Stimulated activated CD8-positive, alpha-beta memory T cell treated with anti-CD3 and anti-CD28 coated beads, Interleukin-12 subunit alpha, Interleukin-12 subunit beta, amount 100 ng/mL, for 24 hours (primary cell): ENCODE data around the gene SF3B4.
"Not testable (repeated sequence)": the region's sequence is repeated elsewhere in the genome, so short reads cannot be mapped to it uniquely, and the experiment has no call there.

Experiments
- DNase-seq: peaks from one replicate; pipeline ENCODE4 v3.0.0-alpha.2; 2020; ENCODE audit errors: extremely low read depth

SF3B4 gene

GRCh38 chr1:149927563-149928400, at the start of gene SF3B4:
Gene SF3B4 (minus strand): TSS chr1:149927803. CDS start chr1:149927759, 44 bp downstream.
- peak; percentile 89 for DNase-seq

- no peak for DNase-seq
Observed at GRCh38 chr1:149977345-149977744, 49.7 kb upstream of the SF3B4 start.

- DNase-seq, result no peak
Observed at GRCh38 chr1:149972547-149972946, 44.9 kb upstream of the SF3B4 start.

GRCh38 chr1:149967646-149968045, 40.0 kb upstream of the SF3B4 start:
- no peak for DNase-seq

GRCh38 chr1:149967041-149967440, 39.4 kb upstream of the SF3B4 start:
- no peak for DNase-seq

GRCh38 chr1:149966405-149966804, 38.8 kb upstream of the SF3B4 start:
- no peak for DNase-seq

- DNase-seq, result no peak
Observed at GRCh38 chr1:149965440-149965839, 37.8 kb upstream of the SF3B4 start.

GRCh38 chr1:149963358-149963757, 35.8 kb upstream of the SF3B4 start:
- DNase-seq, result no peak

GRCh38 chr1:149962736-149963135, 35.1 kb upstream of the SF3B4 start:
- no peak for DNase-seq

GRCh38 chr1:149962039-149962647, 34.5 kb upstream of the SF3B4 start:
- DNase-seq, result no peak

- DNase-seq, result not testable (repeated sequence)
Observed at GRCh38 chr1:149957548-149957947, 29.9 kb upstream of the SF3B4 start.

- DNase-seq, result no peak
Observed at GRCh38 chr1:149949911-149950310, 22.3 kb upstream of the SF3B4 start.

GRCh38 chr1:149945206-149945605, 17.6 kb upstream of the SF3B4 start:
- no peak for DNase-seq

GRCh38 chr1:149942885-149943284, 15.3 kb upstream of the SF3B4 start:
- DNase-seq, result no peak

GRCh38 chr1:149942207-149942606, 14.6 kb upstream of the SF3B4 start:
- no peak for DNase-seq

- no peak for DNase-seq
Observed at GRCh38 chr1:149940427-149940826, 12.8 kb upstream of the SF3B4 start.

- not testable (repeated sequence) for DNase-seq
Observed at GRCh38 chr1:149938668-149939003, 11.0 kb upstream of the SF3B4 start.

GRCh38 chr1:149937759-149938158, 10.2 kb upstream of the SF3B4 start:
- DNase-seq, result no peak

- DNase-seq, result no peak
Observed at GRCh38 chr1:149936992-149937705, 9.5 kb upstream of the SF3B4 start.

- no peak for DNase-seq
Observed at GRCh38 chr1:149936170-149936991, 8.8 kb upstream of the SF3B4 start, which contains the start of gene MTMR11. Gene MTMR11 (minus strand): TSS chr1:149936879. CDS start chr1:149936647, 232 bp downstream.

- DNase-seq, result no peak
Observed at GRCh38 chr1:149934356-149934755, 6.8 kb upstream of the SF3B4 start.

GRCh38 chr1:149933208-149933607, 5.6 kb upstream of the SF3B4 start:
- no peak for DNase-seq
